CD14-positive monocyte (primary cell): Measurements from ENCODE around the gene LRCH1. TPM values are rescaled to one million over a fixed set of nuclear protein-coding genes. Genes with fewer than 3 reads are reported as not detected.

Experiments used
- DNase-seq, 3 donors: peaks; one replicate each; pipeline ENCODE4 v3.0.0-alpha.2; 2011 to 2022
- H2AFZ ChIP-seq: 2 replicates; pipeline ENCODE4 v1.6.0; 2012; ENCODE audit warnings: mild to moderate bottlenecking, low read depth, low read length, inconsistent platforms; ENCODE audit not compliant: insufficient read depth, poor library complexity, severe bottlenecking
- H3K27ac ChIP-seq, 2 donors: 1 replicate in 1 of 2; 2 replicates in 1 of 2; pipeline ENCODE4 v1.5.1; 2012 to 2013; ENCODE audit warnings: low read length in 2 of 2, control low read depth in 1 of 2, inconsistent platforms in 1 of 2, low read depth in 1 of 2, mild to moderate bottlenecking in 1 of 2
- H3K27me3 ChIP-seq, 2 donors: one replicate each; pipeline versions ENCODE4 v1.6.0 to v1.6.1; 2011 to 2013; ENCODE audit warnings: low read length in 2 of 2; ENCODE audit not compliant: control insufficient read depth in 2 of 2, insufficient read depth in 2 of 2
- H3K36me3 ChIP-seq, 2 donors: replicated peaks in 1 of 2; 1 replicate in 1 of 2; 2 replicates in 1 of 2; pipeline versions ENCODE4 v1.5.1 to v1.6.1; 2012 to 2013; ENCODE audit warnings: low read length in 2 of 2, control low read depth in 1 of 2, inconsistent platforms in 1 of 2, mild to moderate bottlenecking in 1 of 2; ENCODE audit not compliant: insufficient read depth in 2 of 2, control insufficient read depth in 1 of 2
- H3K4me1 ChIP-seq, 2 donors: 1 replicate in 1 of 2; 2 replicates in 1 of 2; pipeline versions ENCODE4 v1.5.1 to v1.6.1; 2012 to 2013; ENCODE audit warnings: low read length in 2 of 2, control low read depth in 1 of 2, inconsistent platforms in 1 of 2, mild to moderate bottlenecking in 1 of 2, moderate library complexity in 1 of 2; ENCODE audit not compliant: insufficient read depth in 2 of 2, control insufficient read depth in 1 of 2
- H3K4me2 ChIP-seq: replicated peaks from 2 replicates; pipeline ENCODE3; 2012; ENCODE audit warnings: low read length, moderate library complexity, mild to moderate bottlenecking; ENCODE audit not compliant: poor library complexity, severe bottlenecking; ENCODE audit errors: extremely low read depth
- H3K4me3 ChIP-seq, 3 experiments: fragments of 200-600 bp in 1 of 3; sonication (generic) in 1 of 3; replicated peaks in 1 of 3; 1 replicate in 2 of 3; 2 replicates in 1 of 3; pipeline ENCODE4 v1.5.1; 2011 to 2013; ENCODE audit warnings: low read length in 3 of 3, mild to moderate bottlenecking in 3 of 3, control low read depth in 2 of 3, low read depth in 2 of 3, inconsistent platforms in 1 of 3, moderate library complexity in 1 of 3
- H3K79me2 ChIP-seq: 2 replicates; pipeline ENCODE4 v1.6.0; 2012; ENCODE audit warnings: mild to moderate bottlenecking, control low read depth, inconsistent platforms, low read length, moderate library complexity; ENCODE audit not compliant: insufficient read depth
- H3K9ac ChIP-seq: 2 replicates; pipeline ENCODE4 v1.6.0; 2017; ENCODE audit warnings: low read length, mild to moderate bottlenecking; ENCODE audit not compliant: insufficient read depth, poor library complexity, severe bottlenecking
- H3K9me3 ChIP-seq, 2 donors: replicated peaks in 1 of 2; 1 replicate in 1 of 2; 2 replicates in 1 of 2; pipeline versions ENCODE4 v1.5.1 to v1.6.1; 2012 to 2013; ENCODE audit warnings: low read length in 2 of 2, control low read depth in 1 of 2; ENCODE audit not compliant: control insufficient read depth in 1 of 2, insufficient read depth in 1 of 2
- H4K20me1 ChIP-seq: 2 replicates; pipeline ENCODE4 v1.6.0; 2012; ENCODE audit warnings: mild to moderate bottlenecking, low read length, control low read depth, moderate library complexity; ENCODE audit not compliant: insufficient read depth
- H3K27ac Mint-ChIP-seq, 7 donors: one replicate each; pipeline ENCODE4 v1.8.0; 2020; ENCODE audit warnings: mild to moderate bottlenecking in 7 of 7, mixed read lengths in 7 of 7, moderate library complexity in 6 of 7, inconsistent platforms in 2 of 7
- H3K27me3 Mint-ChIP-seq, 3 donors: one replicate each; pipeline ENCODE4 v1.8.0; 2021 to 2022; ENCODE audit warnings: low read depth in 3 of 3, mild to moderate bottlenecking in 3 of 3, mixed read lengths in 3 of 3, moderate library complexity in 3 of 3, inconsistent platforms in 1 of 3
- H3K36me3 Mint-ChIP-seq, 2 donors: one replicate each; pipeline ENCODE4 v1.8.0; 2020; ENCODE audit warnings: mixed read lengths in 2 of 2, inconsistent platforms in 1 of 2, mild to moderate bottlenecking in 1 of 2
- H3K4me1 Mint-ChIP-seq: one replicate; pipeline ENCODE4 v1.8.0; 2020; ENCODE audit warnings: mild to moderate bottlenecking, mixed read lengths
- H3K4me3 Mint-ChIP-seq, 2 donors: one replicate each; pipeline ENCODE4 v1.8.0; 2020; ENCODE audit warnings: mild to moderate bottlenecking in 2 of 2, mixed read lengths in 2 of 2, moderate library complexity in 1 of 2
- H3K9me3 Mint-ChIP-seq, 7 donors: one replicate each; pipeline ENCODE4 v1.8.0; 2020 to 2022; ENCODE audit warnings: mixed read lengths in 7 of 7, mild to moderate bottlenecking in 6 of 7, moderate library complexity in 6 of 7, inconsistent platforms in 2 of 7
- WGBS: methylation state at CpG from one replicate; pipeline ENCODE4 v1.1.5; 2013; ENCODE audit warnings: missing lambda C conversion rate; ENCODE audit not compliant: insufficient coverage; 5-methylcytosine and 5-hydroxymethylcytosine counted together
- intact Hi-C, 2 donors: fragments of 100-400 bp; cut with micrococcal nuclease; formaldehyde crosslinking; loops; one replicate each; pipeline versions ENCODE4 v1.15.0 to v1.15.1; 2023
- polyA plus RNA-seq, 3 donors: library from polyadenylated mRNA; depleted of rRNA in 1 of 3; unstranded in 2 of 3; stranded (reverse) in 1 of 3; fragments of 300-500 nt in 2 of 3; fragments of >200 nt in 1 of 3; fragmentation: Illumina TruSeq in 2 of 3; gene quantifications; 1 replicate in 2 of 3; 2 replicates in 1 of 3; pipeline ENCODE4 v1.2.3, GENCODE V29; 2012 to 2021
- TF ChIP-seq, protein P1 (sequence below): fragments of 200-600 bp; IDR thresholded peaks from one replicate; pipeline ENCODE4 v1.8.0; 2022; ENCODE audit warnings: antibody characterized with exemption, mild to moderate bottlenecking

LRCH1 gene
- polyA plus RNA-seq, 3 donors: 0.88 to 7.1 (median 2.1) TPM

- Histone ChIP-seq H3K4me1 (peaks cover 15 to 20% of the 10 kb centered on the region in 2 donors), H3K27me3 (no peaks in the 10 kb centered on the region), H3K36me3 (peaks cover 19 to 22% of the 10 kb centered on the region in 2 donors), H2AFZ (no peak overlapping the region), H3K79me2 (peaks cover 50% of the 10 kb centered on the region), H3K4me2 (no peak overlapping the region), H3K4me3 (no peak overlapping the region), H3K27ac (no peak overlapping the region), H3K9ac (no peak overlapping the region), H3K9me3 (no peaks in the 10 kb centered on the region), H4K20me1 (no peaks in the 10 kb centered on the region)
- DNase-seq: no peak
- intact Hi-C loops: no loop called here
- H3K9me3 Mint-ChIP-seq: no peaks in the 10 kb centered on the region
- H3K4me1 Mint-ChIP-seq: peaks cover 40% of the 10 kb centered on the region
- H3K27me3 Mint-ChIP-seq: peaks cover 0 to 2% (median 0%) of the 10 kb centered on the region in 3 donors
- peak overlapping the region in 1 of 2 donors; percentile 16 for H3K4me3 Mint-ChIP-seq
- WGBS: no CpG with 5 or more reads among the region's 6 CpGs
- H3K36me3 Mint-ChIP-seq: peaks cover 11 to 13% of the 10 kb centered on the region in 2 donors
- TF ChIP-seq, protein P1, sequence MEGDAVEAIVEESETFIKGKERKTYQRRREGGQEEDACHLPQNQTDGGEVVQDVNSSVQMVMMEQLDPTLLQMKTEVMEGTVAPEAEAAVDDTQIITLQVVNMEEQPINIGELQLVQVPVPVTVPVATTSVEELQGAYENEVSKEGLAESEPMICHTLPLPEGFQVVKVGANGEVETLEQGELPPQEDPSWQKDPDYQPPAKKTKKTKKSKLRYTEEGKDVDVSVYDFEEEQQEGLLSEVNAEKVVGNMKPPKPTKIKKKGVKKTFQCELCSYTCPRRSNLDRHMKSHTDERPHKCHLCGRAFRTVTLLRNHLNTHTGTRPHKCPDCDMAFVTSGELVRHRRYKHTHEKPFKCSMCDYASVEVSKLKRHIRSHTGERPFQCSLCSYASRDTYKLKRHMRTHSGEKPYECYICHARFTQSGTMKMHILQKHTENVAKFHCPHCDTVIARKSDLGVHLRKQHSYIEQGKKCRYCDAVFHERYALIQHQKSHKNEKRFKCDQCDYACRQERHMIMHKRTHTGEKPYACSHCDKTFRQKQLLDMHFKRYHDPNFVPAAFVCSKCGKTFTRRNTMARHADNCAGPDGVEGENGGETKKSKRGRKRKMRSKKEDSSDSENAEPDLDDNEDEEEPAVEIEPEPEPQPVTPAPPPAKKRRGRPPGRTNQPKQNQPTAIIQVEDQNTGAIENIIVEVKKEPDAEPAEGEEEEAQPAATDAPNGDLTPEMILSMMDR: no peak
- H3K27ac Mint-ChIP-seq: no peak overlapping the region
Measured at GRCh38 chr13:46795321-46795720, 242.4 kb downstream of the LRCH1 start.

GRCh38 chr13:46796129-46796514 is 243.2 kb downstream of the LRCH1 start:
- H3K4me1 Mint-ChIP-seq: peaks cover 40% of the 10 kb centered on the region
- H3K9me3 Mint-ChIP-seq: no peaks in the 10 kb centered on the region
- H3K4me3 Mint-ChIP-seq: peak overlapping the region; percentile 99 to 100
- 75% methylated on average over 2 of the region's 5 CpGs for WGBS
- peak overlapping the region; percentile 92 for H2AFZ ChIP-seq
- H3K27me3 ChIP-seq: no peaks in the 10 kb centered on the region
- H3K36me3 ChIP-seq: peaks cover 11 to 14% of the 10 kb centered on the region in 2 donors
- H3K9me3 ChIP-seq: no peaks in the 10 kb centered on the region
- peaks cover 4 to 5% of the 10 kb centered on the region in 2 donors for H3K36me3 Mint-ChIP-seq
- TF ChIP-seq, protein P1: no peak
- peak overlapping the region; percentile 86 to 94 for H3K27ac ChIP-seq
- peaks cover 0 to 2% (median 1%) of the 10 kb centered on the region in 3 donors for H3K27me3 Mint-ChIP-seq
- H3K4me2 ChIP-seq: peak overlapping the region; percentile 77
- DNase-seq: no peak
- peak overlapping the region; percentile 56 to 91 (median 82) for H3K4me3 ChIP-seq
- peaks cover 15 to 20% of the 10 kb centered on the region in 2 donors for H3K4me1 ChIP-seq
- H4K20me1 ChIP-seq: no peaks in the 10 kb centered on the region
- intact Hi-C loops: no loop called here
- H3K79me2 ChIP-seq: peaks cover 50% of the 10 kb centered on the region
- peak overlapping the region; percentile 93 for H3K9ac ChIP-seq
- peak overlapping the region; percentile 95 to 99 (median 98) for H3K27ac Mint-ChIP-seq
